ENCODE data around the gene PATJ. TPM values are rescaled to one million over a fixed set of nuclear protein-coding genes. Genes with fewer than 3 reads are reported as not detected.

PATJ gene
- total and polyA plus RNA-seq, 2 of the 13 experiments (the other 11 are each of a cell fraction or from before 2014, with no cell fraction given), result 6.2 to 16.8 TPM

DNA sequence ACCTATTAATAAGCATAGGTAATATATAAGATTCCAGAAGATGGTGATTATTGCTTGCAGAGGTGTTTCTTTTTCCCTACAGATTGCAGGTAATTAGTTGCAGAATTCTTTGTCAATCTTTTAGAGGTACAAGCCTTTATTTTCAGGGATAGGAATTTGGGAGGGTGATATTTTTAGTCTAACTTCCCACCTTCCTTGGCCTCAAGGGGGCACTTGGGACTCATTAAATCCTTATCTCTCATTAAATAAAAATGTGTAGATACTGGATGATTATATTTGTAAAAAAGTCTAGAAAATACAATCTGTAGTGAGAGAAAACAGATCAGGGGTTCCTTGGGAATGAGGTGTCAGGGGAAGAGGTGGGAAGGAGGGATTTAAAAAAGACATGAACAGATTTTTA lies 179.2 kb downstream of the PATJ start:
- ATAC-seq (no peak), DNase-seq (ENCODE audit: low spot score) (no peak), FAIRE-seq (no peak)
- Histone ChIP-seq H3K4me2 (ENCODE audit: low read depth, low read length) (no peak overlapping the region), H3K36me3 (replicated peaks in 1 of 2; ENCODE audit: control insufficient read depth in 1 of 2, insufficient read depth in 2 of 2, low read length in 2 of 2) (no peaks in the 10 kb centered on the region), H3K4me1 (ENCODE audit: insufficient read depth, low read length) (no peaks in the 10 kb centered on the region), H3K79me2 (ENCODE audit: insufficient read depth, low read length) (no peaks in the 10 kb centered on the region), H3K4me3 (replicated peaks in 1 of 3; ENCODE audit: insufficient read depth in 1 of 3, low read depth in 2 of 3, low read length in 3 of 3) (no peak overlapping the region), H3K9ac (ENCODE audit: insufficient read depth, low read depth, low read length) (no peak overlapping the region), H2AFZ (ENCODE audit: low read length) (no peak overlapping the region), H3K27me3 (ENCODE audit: control insufficient read depth in 1 of 2, insufficient read depth in 2 of 2, low read length in 2 of 2) (no peaks in the 10 kb centered on the region; a peak in 1 of 5 replicates), H3K9me3 (ENCODE audit: low read length) (no peaks in the 10 kb centered on the region), H4K20me1 (ENCODE audit: insufficient read depth, low read length) (no peaks in the 10 kb centered on the region), H3K27ac (ENCODE audit: extremely low read length, insufficient read depth, low read length) (no peak overlapping the region)
- intact Hi-C loops (cut with micrococcal nuclease; ENCODE audit: unreplicated experiment), result no loop called here
- ChIA-PET POLR2A (no interaction called here), CTCF (ENCODE audit: low intra/inter-chr PET ratio, low total read pairs) (no interaction called here)
- no peak for TF ChIP-seq ASH2L (IDR thresholded peaks at IDR 0.05; ENCODE audit: insufficient read length, low read depth, low read length)
- no peak for TF ChIP-seq FOSL1 (CRISPR knock-in tag; IDR thresholded peaks at IDR 0.05; ENCODE audit: borderline replicate concordance)
- TF ChIP-seq, protein P1, sequence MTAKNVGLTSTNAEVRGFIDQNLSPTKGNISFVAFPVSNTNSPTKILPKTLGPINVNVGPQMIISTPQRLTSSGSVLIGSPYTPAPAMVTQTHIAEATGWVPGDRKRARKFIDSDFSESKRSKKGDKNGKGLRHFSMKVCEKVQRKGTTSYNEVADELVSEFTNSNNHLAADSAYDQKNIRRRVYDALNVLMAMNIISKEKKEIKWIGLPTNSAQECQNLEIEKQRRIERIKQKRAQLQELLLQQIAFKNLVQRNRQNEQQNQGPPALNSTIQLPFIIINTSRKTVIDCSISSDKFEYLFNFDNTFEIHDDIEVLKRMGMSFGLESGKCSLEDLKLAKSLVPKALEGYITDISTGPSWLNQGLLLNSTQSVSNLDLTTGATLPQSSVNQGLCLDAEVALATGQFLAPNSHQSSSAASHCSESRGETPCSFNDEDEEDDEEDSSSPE (CRISPR knock-in tag; IDR thresholded peaks at IDR 0.05), result no peak
- TF ChIP-seq, protein P2, sequence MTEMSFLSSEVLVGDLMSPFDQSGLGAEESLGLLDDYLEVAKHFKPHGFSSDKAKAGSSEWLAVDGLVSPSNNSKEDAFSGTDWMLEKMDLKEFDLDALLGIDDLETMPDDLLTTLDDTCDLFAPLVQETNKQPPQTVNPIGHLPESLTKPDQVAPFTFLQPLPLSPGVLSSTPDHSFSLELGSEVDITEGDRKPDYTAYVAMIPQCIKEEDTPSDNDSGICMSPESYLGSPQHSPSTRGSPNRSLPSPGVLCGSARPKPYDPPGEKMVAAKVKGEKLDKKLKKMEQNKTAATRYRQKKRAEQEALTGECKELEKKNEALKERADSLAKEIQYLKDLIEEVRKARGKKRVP (CRISPR knock-in tag; IDR thresholded peaks at IDR 0.05), result no peak
- TF ChIP-seq NR3C1 (CRISPR knock-in tag; IDR thresholded peaks at IDR 0.05), result no peak
- no peak for TF ChIP-seq CERS6 (CRISPR knock-in tag; IDR thresholded peaks at IDR 0.05)
- TF ChIP-seq ELF3 (CRISPR knock-in tag; IDR thresholded peaks at IDR 0.05), result no peak
- no peak for TF ChIP-seq DMAP1 (CRISPR knock-in tag; IDR thresholded peaks at IDR 0.05)
- TF ChIP-seq ZEB1 (IDR thresholded peaks at IDR 0.05; ENCODE audit: insufficient replicate concordance, low read depth), result no peak
- TF ChIP-seq KAT7 (CRISPR knock-in tag; IDR thresholded peaks at IDR 0.05; ENCODE audit: borderline replicate concordance), result no peak
- no peak for TF ChIP-seq ZNF292 (CRISPR knock-in tag; IDR thresholded peaks at IDR 0.05; ENCODE audit: borderline replicate concordance, low read depth)
- no peak for TF ChIP-seq RXRA (CRISPR knock-in tag; IDR thresholded peaks at IDR 0.05)
- no TSS peak for BruUV-seq (replicated peaks)
- in situ Hi-C loops (cut with HindIII; ENCODE audit: extremely low pct_ligation_motif_present, low pct_unique_long_range_greater_than_20kb), result no loop called here
